Muscle of leg (tissue), 11 donors: ENCODE results near the gene TBX18. TPM values are rescaled to one million over a fixed set of nuclear protein-coding genes. Genes with fewer than 3 reads are reported as not detected.
A peak's percentile ranks its signal among the peaks of the same experiment; 100 is the strongest.

Experiments used
- DNase-seq: peaks from one replicate; pipeline ENCODE4 v3.0.0; 2013
- H3K27ac ChIP-seq: one replicate; pipeline ENCODE4 v1.5.1; 2013; ENCODE audit warnings: mild to moderate bottlenecking, low read length, control low read depth
- H3K27me3 ChIP-seq: one replicate; pipeline ENCODE4 v1.6.1; 2013; ENCODE audit warnings: low read length; ENCODE audit not compliant: control insufficient read depth, insufficient read depth
- H3K36me3 ChIP-seq: one replicate; pipeline ENCODE4 v1.6.1; 2013; ENCODE audit warnings: low read length; ENCODE audit not compliant: control insufficient read depth, insufficient read depth
- H3K4me1 ChIP-seq: one replicate; pipeline ENCODE4 v1.6.1; 2013; ENCODE audit warnings: low read length; ENCODE audit not compliant: control insufficient read depth, insufficient read depth
- H3K4me3 ChIP-seq: one replicate; pipeline ENCODE4 v1.5.1; 2013; ENCODE audit warnings: low read length, control low read depth
- H3K9me3 ChIP-seq: replicated peaks from 2 replicates; pipeline ENCODE4 v1.6.1; 2013; ENCODE audit warnings: low read depth, low read length; ENCODE audit not compliant: control insufficient read depth
- whole genome bisulfite sequencing: methylation state at CpG from one replicate; pipeline ENCODE4 v1.1.5; 2013; ENCODE audit warnings: missing lambda C conversion rate; ENCODE audit not compliant: insufficient coverage; 5-methylcytosine and 5-hydroxymethylcytosine counted together
- polyA plus RNA-seq, 8 donors: library from polyadenylated mRNA; unstranded; fragments of 120-200 nt; gene quantifications; one replicate each; pipeline versions ENCODE4 v1.2.1 to v1.2.3, GENCODE V29; 2013; ENCODE audit warnings: inconsistent platforms in 1 of 8, low replicate concordance in 1 of 8; ENCODE audit not compliant: insufficient read length in 8 of 8, insufficient read depth in 1 of 8
- total RNA-seq: library from RNA; stranded (reverse); fragments of 120-200 nt; gene quantifications from one replicate; pipeline ENCODE4 v1.2.4, GENCODE V29; 2013

Gene TBX18
- total and polyA plus RNA-seq, 9 donors, result 11.5 to 30.4 (median 19.0) TPM

DNA sequence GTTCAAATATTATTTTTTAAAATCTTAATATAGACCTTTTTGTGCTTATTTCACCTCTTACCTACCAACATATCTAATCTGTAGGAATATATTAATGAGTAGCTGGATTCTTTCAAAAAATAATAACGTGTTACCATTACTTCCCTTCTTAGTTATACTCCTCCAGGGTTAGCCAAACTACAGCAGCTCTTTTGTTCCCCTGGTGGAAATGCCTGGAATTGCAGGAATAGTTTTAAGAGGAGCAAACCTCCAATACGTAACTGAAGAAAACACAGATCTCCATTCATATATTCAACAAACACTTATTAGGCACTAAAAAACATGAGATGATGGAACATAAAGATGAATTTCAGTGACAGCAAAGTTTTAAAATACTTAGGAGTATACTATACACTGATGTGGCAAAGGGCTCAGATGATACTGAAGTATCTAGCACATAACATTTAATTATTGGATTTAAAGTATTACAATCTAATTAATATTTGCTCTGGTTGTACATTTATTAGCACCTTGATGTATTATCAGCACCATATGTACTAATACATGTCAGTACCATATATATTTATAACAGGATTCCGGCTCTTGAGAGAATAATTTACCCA, 78.3 kb downstream of the TBX18 start:
- Histone ChIP-seq H3K36me3 (no peaks in the 10 kb centered on the region), H3K4me1 (peaks cover 3% of the 10 kb centered on the region), H3K27me3 (no peaks in the 10 kb centered on the region), H3K4me3 (no peak overlapping the region), H3K9me3 (no peaks in the 10 kb centered on the region), H3K27ac (no peak overlapping the region)
- no CpG with 5 or more reads among the region's 3 CpGs for WGBS
- DNase-seq, result no peak

DNA sequence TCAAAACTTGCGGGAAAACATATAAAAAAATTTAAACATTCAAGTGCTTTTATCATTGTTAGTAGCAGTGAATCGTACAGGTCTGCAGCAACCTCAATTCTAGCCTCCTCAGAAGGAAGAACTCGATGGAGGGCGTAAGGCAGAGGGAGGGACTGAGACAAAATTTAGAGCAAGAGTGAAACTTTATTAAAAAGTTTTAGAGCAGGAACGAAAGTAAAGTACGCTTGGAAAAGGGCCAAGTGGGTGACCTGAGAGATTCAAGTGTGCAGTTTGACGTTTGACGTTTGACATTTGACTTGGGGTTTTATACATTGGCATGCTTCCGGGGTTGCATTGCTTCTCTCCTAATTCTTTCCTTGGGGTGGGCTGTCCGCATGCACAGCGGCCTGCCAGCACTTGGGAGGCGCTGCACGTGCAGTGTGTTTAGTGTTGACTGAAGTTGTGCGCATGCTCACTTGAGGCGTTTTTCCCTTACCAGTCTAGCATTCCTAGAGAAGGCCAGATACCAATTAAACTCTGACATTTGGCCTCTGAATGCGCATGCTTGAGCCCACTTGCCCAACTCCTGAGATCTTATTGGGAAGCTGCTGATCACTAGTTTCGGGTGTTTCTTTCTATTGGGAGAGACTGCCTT, 82.6 kb downstream of the TBX18 start:
- WGBS, result 81% methylated on average over 15 of the region's 17 CpGs

DNA sequence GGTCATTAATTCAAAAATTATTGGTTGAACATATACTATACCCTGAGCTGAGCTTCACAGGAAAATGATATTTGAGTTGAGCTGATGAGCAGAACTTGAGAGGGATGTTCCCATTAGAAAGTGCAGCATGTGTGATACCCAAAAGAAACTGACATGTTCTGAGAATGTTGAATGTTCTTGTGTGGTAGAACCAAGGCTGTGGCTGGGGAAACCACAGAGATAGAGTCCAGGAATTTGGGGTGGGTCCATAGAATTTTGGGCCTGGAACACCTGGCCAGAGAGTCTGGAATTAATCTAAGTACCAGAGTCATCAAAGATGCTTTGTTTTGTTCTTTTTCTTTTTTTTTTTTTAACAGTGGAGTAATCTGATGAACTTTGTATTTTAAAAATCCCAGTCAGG, 88.7 kb downstream of the TBX18 start:
- no peak for DNase-seq
- Histone ChIP-seq H3K9me3 (no peaks in the 10 kb centered on the region), H3K27me3 (no peaks in the 10 kb centered on the region), H3K27ac (no peak overlapping the region), H3K36me3 (no peaks in the 10 kb centered on the region), H3K4me1 (no peaks in the 10 kb centered on the region), H3K4me3 (no peak overlapping the region)

More for the DNA sequence above, 82.6 kb downstream of the TBX18 start:
- DNase-seq, result no peak
- H3K4me1 ChIP-seq, result no peaks in the 10 kb centered on the region
- no peak overlapping the region for H3K27ac ChIP-seq
- no peak overlapping the region for H3K4me3 ChIP-seq
- no peaks in the 10 kb centered on the region for H3K9me3 ChIP-seq
- H3K27me3 ChIP-seq, result no peaks in the 10 kb centered on the region
- H3K36me3 ChIP-seq, result no peaks in the 10 kb centered on the region

DNA sequence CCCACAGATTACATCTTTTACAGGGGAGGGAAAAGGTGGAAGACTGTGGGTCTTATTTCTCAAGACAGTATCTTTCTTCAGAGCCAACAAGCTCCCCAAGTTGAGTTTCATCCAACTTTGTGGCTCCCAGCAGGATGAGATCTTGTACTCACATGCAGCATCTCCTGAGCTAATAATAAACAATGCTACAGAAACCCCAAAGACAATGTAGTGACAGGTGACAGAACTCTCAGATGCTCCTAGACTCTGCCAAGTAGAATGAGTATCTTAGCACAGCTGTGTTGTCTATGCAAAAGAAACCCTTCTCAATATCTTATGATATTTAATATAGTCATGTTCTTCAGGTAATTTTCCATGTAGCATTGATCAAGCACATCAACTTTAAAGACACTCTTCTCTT, 90.0 kb downstream of the TBX18 start:
- Histone ChIP-seq H3K36me3 (no peaks in the 10 kb centered on the region), H3K4me1 (no peaks in the 10 kb centered on the region), H3K4me3 (no peak overlapping the region), H3K9me3 (no peaks in the 10 kb centered on the region), H3K27ac (no peak overlapping the region), H3K27me3 (no peaks in the 10 kb centered on the region)
- no peak for DNase-seq

DNA sequence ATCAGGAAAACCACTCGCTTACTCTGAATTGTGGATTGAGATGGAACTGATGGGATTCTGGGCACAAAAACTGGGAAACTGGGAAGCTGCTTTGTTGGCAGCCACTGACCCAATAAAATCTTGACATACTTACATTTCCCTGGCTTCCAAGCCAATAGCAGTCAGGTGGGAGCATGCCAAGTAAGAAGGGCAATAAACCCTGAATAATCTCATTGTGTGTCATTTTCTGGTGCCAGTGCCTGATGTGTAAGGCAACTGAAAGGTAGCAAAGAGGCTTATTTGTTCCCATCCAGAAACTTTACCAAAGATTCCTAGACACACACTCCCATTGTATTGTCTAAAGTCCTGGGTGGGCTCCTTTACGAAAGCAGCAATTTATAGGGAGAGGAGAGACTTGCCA, 93.2 kb downstream of the TBX18 start:
- WGBS, result no CpG with 5 or more reads among the region's 2 CpGs
- H3K9me3 ChIP-seq, result no peaks in the 10 kb centered on the region
- H3K4me3 ChIP-seq, result no peak overlapping the region
- no peaks in the 10 kb centered on the region for H3K27me3 ChIP-seq
- no peaks in the 10 kb centered on the region for H3K4me1 ChIP-seq
- DNase-seq, result peak; percentile 20
- no peaks in the 10 kb centered on the region for H3K36me3 ChIP-seq
- no peak overlapping the region for H3K27ac ChIP-seq

DNA sequence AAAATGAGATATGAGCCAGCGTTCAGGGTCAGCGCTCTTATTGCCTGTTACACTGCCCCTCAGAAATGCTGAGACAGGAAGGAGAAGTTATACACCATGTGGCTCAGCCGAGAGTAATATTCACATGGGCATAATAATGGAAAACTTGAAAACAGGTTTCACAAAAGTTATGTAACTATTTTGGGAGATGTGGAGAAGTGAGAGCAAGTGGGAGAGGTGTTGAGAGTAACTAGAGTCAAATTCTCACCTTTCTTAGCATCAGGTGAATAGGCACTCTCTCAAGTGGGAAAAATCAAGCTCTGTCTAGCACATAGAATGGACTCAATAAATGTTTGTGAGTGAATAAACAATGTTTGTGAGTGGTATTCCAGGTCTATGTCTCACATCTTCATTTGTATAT, 94.5 kb downstream of the TBX18 start:
- H3K27me3 ChIP-seq, result no peaks in the 10 kb centered on the region
- H3K27ac ChIP-seq, result no peak overlapping the region
- WGBS, result 62% methylated on average over 3 of the region's 3 CpGs
- no peaks in the 10 kb centered on the region for H3K36me3 ChIP-seq
- no peak overlapping the region for H3K4me3 ChIP-seq
- H3K9me3 ChIP-seq, result no peaks in the 10 kb centered on the region
- DNase-seq, result no peak
- H3K4me1 ChIP-seq, result no peaks in the 10 kb centered on the region

DNA sequence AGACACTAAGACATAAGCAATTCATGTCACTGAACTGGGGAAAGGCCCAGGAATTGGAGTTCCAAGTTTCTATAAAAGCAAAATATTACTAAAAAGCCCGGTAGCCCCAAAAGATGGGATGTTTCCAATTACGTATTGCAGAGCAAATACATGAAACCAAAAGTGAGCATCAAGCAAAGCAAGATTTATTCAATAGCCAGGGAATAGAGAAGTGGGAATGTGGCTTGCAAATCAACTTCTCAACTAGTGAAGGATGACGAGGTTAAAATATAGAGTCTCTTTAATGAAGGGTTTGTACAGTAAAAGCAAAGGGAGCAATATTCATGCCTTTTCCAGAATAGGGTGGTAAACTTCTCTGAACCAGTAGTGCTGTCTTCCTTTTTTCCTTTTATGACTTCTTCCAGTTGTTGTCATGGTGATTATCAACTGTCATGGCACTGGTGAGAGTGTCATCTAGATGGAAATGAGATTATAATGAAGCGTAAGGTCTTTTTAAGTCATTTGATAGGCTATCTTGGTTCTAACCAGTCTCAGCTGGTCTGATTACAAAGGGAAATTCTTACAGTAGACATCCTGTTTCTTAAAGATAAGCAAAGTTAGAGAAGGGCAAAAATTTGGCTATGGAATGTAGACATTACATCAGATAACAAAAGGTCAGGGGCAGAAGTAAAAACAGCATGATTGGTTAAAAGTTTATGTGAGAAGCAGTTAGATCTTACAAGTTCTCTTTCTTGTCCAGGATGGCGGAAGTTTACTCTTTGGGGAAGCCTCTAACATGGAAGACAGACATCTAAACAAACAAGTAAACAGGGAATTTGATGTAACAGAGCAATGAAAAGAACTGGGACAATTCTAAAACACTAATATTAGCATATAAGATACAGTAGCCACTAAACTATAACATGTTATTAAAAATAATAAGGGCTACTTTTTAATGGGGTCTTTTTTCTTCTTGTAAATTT, 96.9 kb downstream of the TBX18 start:
- DNase-seq, result no peak
- no peak overlapping the region for H3K4me3 ChIP-seq
- H3K9me3 ChIP-seq, result no peaks in the 10 kb centered on the region
- H3K4me1 ChIP-seq, result no peaks in the 10 kb centered on the region
- H3K36me3 ChIP-seq, result no peaks in the 10 kb centered on the region
- H3K27ac ChIP-seq, result no peak overlapping the region
- H3K27me3 ChIP-seq, result no peaks in the 10 kb centered on the region
- 100% methylated on average over 1 of the region's 5 CpGs for WGBS

DNA sequence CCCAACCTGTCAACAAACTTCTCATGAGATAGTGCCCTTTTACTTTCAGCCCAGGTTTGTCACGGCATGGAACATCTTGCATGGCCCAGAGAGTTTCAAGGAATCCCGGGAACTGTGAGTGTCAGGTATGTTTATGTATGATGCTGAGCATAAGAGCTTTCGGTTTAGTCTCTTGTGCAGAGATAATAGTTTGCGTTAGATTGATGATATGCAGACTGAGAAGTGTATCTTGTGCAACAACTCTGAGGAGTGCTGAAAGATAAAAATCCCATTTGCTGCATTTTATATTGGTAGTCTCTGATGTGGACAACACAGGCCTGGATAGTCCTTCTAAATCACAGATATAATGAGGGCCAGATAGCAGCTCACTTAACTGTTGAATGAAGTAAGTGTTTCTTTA, 99.0 kb downstream of the TBX18 start:
- no peak overlapping the region for H3K27ac ChIP-seq
- no peaks in the 10 kb centered on the region for H3K4me1 ChIP-seq
- no peaks in the 10 kb centered on the region for H3K27me3 ChIP-seq
- no peaks in the 10 kb centered on the region for H3K9me3 ChIP-seq
- no peak overlapping the region for H3K4me3 ChIP-seq
- 100% methylated on average over 1 of the region's 4 CpGs for WGBS
- no peak for DNase-seq
- no peaks in the 10 kb centered on the region for H3K36me3 ChIP-seq

DNA sequence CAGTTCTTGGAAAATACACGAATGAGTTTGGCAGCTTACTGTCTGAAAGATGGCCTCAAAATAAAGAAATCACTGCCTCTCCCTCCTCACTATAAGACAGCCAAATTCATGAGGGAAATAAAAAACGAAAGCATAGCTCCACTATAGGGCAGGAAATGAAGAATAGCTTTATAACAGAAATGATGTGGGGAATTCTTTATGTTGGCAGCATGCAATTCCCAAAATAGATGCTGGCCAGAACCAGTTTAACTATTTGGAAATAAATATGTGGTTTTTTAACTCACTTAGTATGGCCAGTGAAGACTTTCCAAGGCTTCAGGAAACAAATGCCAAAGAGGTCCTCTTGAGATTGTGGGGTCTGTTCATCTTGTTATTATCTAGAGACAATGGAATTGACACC, 100.5 kb downstream of the TBX18 start:
- no CpG with 5 or more reads among the region's 2 CpGs for WGBS
- H3K4me3 ChIP-seq, result no peak overlapping the region
- DNase-seq, result peak; percentile 20
- no peaks in the 10 kb centered on the region for H3K36me3 ChIP-seq
- H3K27me3 ChIP-seq, result no peaks in the 10 kb centered on the region
- no peak overlapping the region for H3K27ac ChIP-seq
- H3K9me3 ChIP-seq, result no peaks in the 10 kb centered on the region
- H3K4me1 ChIP-seq, result no peaks in the 10 kb centered on the region

DNA sequence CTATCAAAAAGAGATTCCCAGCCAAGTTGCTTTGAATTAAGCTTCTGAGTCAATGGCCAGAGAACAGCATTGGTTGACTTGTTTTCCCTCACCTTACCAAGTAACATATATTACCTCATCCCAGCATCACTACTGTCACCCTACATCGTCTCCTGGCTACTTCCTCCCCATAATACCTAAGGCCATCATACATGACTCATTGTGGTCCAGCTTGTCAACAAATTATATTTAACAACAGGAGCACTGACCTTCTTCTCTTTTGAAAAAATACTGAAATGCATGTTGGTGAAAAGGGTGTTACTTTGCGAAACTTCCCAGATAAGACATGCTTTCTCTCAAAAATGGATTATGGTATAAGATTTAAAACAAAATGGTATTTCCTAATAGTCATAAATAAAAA, 106.9 kb downstream of the TBX18 start:
- WGBS, result 63% methylated on average over 1 of the region's 2 CpGs
- no peaks in the 10 kb centered on the region for H3K36me3 ChIP-seq
- H3K27ac ChIP-seq, result no peak overlapping the region
- H3K9me3 ChIP-seq, result no peaks in the 10 kb centered on the region
- DNase-seq, result no peak
- no peaks in the 10 kb centered on the region for H3K4me1 ChIP-seq
- H3K27me3 ChIP-seq, result no peaks in the 10 kb centered on the region
- H3K4me3 ChIP-seq, result no peak overlapping the region
